GM23338 (cell line): ENCODE data around the gene LIN7C.

Source experiments
- CREB1 ChIP-seq: fragments of 250-450 bp; sonication (Bioruptor Pico); IDR thresholded peaks from 2 replicates; pipeline ENCODE4 v1.5.0; 2020; ENCODE audit warnings: low read depth, mild to moderate bottlenecking, moderate library complexity
- EZH2 ChIP-seq: fragments of 200-600 bp; sonication (generic); IDR thresholded peaks from one replicate; pipeline ENCODE4 v1.8.0; 2017; ENCODE audit warnings: antibody characterized with exemption, mild to moderate bottlenecking, low read depth; ENCODE audit not compliant: unreplicated experiment
- EZH2phosphoT487 ChIP-seq: fragments of 200-600 bp; sonication (generic); IDR thresholded peaks from one replicate; pipeline ENCODE4 v1.8.1; 2018; ENCODE audit warnings: antibody characterized with exemption; ENCODE audit not compliant: unreplicated experiment
- JUNB ChIP-seq: IDR thresholded peaks from one replicate; pipeline ENCODE4 v1.6.1; 2016; ENCODE audit warnings: antibody characterized with exemption; ENCODE audit not compliant: unreplicated experiment
- NANOG ChIP-seq: IDR thresholded peaks from 2 replicates; pipeline ENCODE4 v1.6.1; 2016; ENCODE audit warnings: antibody characterized with exemption, borderline replicate concordance
- POLR2AphosphoS5 ChIP-seq: IDR thresholded peaks from 2 replicates; pipeline ENCODE4 v1.6.1; 2016; ENCODE audit warnings: antibody characterized with exemption, low read depth
- STAT1 ChIP-seq: IDR thresholded peaks from one replicate; pipeline ENCODE4 v1.6.1; 2016; ENCODE audit warnings: antibody characterized with exemption; ENCODE audit not compliant: unreplicated experiment
- ZNF114 ChIP-seq: fragments of 250-450 bp; sonication (Bioruptor Pico); IDR thresholded peaks from 2 replicates; pipeline ENCODE4 v1.5.0; 2020; ENCODE audit warnings: mild to moderate bottlenecking, moderate library complexity
- ZNF331 ChIP-seq: fragments of 250-450 bp; sonication (Bioruptor Pico); IDR thresholded peaks from 2 replicates; pipeline ENCODE4 v1.5.0; 2020; ENCODE audit warnings: low read depth, mild to moderate bottlenecking, moderate library complexity
- TF ChIP-seq, protein P1 (sequence below), 2 experiments: fragments of 200-600 bp in 1 of 2; sonication (generic) in 1 of 2; conservative IDR thresholded peaks; 2 replicates each; pipeline versions ENCODE4 v1.5.1 to v1.6.1; 2016 to 2017; ENCODE audit warnings: antibody characterized with exemption in 2 of 2, low read depth in 2 of 2, mild to moderate bottlenecking in 2 of 2, moderate library complexity in 1 of 2
- TF ChIP-seq, protein P2 (sequence below): IDR thresholded peaks from one replicate; pipeline ENCODE4 v1.6.1; 2018; ENCODE audit warnings: antibody characterized with exemption; ENCODE audit not compliant: unreplicated experiment
- TF ChIP-seq, protein P3 (sequence below): IDR thresholded peaks from 2 replicates; pipeline ENCODE4 v1.6.1; 2016; ENCODE audit warnings: antibody characterized with exemption
- TF ChIP-seq, protein P4 (sequence below): fragments of 250-450 bp; sonication (Bioruptor Pico); IDR thresholded peaks from 2 replicates; pipeline ENCODE4 v1.5.0; 2020; ENCODE audit warnings: mild to moderate bottlenecking, moderate library complexity

DNA sequence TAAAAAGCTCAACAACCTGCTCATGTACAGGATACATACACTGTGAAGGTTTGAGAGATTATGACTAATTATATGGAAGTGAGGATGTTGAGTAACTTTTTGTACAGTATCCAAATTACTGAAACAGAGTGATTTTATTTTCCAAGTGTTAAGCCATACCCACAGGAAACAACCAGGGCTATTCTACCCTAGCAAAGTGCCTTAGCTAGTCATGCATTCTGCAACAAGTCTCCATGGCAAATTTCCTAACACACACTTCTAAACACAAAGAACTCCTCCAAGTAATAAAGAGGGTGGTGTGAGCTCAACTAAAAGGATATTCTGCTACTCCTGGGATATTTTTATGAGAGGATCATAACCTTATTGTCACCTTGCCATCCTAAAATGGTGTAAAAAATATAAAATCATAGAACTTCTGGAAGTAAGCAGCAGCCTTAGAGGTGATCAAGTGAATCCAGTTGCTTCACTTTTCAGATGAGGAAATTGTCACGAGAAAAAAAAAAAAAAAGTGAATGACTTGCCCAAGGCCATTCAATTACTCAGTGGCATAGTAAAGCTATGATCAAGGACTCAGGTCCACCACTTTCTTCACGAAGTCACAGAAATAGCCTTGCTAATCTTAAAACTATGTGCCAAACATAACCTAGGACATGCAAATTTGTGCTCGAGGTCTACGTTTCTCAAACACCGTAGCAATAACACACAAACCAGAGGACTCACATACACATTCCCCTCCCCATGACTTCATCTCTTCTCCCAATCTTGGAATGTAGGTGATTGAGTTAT, 38.2 kb downstream of the LIN7C start:
- TF ChIP-seq JUNB (no peak), EZH2 (no peak), CREB1 (CRISPR knock-in tag) (no peak), POLR2AphosphoS5 (no peak), EZH2phosphoT487 (no peak), ZNF331 (CRISPR knock-in tag) (no peak), NANOG (no peak), ZNF114 (CRISPR knock-in tag) (no peak), STAT1 (no peak)
- TF ChIP-seq, protein P1, sequence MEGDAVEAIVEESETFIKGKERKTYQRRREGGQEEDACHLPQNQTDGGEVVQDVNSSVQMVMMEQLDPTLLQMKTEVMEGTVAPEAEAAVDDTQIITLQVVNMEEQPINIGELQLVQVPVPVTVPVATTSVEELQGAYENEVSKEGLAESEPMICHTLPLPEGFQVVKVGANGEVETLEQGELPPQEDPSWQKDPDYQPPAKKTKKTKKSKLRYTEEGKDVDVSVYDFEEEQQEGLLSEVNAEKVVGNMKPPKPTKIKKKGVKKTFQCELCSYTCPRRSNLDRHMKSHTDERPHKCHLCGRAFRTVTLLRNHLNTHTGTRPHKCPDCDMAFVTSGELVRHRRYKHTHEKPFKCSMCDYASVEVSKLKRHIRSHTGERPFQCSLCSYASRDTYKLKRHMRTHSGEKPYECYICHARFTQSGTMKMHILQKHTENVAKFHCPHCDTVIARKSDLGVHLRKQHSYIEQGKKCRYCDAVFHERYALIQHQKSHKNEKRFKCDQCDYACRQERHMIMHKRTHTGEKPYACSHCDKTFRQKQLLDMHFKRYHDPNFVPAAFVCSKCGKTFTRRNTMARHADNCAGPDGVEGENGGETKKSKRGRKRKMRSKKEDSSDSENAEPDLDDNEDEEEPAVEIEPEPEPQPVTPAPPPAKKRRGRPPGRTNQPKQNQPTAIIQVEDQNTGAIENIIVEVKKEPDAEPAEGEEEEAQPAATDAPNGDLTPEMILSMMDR (conservative IDR thresholded peaks at IDR 0.05; ENCODE audit: low read depth in 2 of 2) = no peak
- TF ChIP-seq, protein P2, sequence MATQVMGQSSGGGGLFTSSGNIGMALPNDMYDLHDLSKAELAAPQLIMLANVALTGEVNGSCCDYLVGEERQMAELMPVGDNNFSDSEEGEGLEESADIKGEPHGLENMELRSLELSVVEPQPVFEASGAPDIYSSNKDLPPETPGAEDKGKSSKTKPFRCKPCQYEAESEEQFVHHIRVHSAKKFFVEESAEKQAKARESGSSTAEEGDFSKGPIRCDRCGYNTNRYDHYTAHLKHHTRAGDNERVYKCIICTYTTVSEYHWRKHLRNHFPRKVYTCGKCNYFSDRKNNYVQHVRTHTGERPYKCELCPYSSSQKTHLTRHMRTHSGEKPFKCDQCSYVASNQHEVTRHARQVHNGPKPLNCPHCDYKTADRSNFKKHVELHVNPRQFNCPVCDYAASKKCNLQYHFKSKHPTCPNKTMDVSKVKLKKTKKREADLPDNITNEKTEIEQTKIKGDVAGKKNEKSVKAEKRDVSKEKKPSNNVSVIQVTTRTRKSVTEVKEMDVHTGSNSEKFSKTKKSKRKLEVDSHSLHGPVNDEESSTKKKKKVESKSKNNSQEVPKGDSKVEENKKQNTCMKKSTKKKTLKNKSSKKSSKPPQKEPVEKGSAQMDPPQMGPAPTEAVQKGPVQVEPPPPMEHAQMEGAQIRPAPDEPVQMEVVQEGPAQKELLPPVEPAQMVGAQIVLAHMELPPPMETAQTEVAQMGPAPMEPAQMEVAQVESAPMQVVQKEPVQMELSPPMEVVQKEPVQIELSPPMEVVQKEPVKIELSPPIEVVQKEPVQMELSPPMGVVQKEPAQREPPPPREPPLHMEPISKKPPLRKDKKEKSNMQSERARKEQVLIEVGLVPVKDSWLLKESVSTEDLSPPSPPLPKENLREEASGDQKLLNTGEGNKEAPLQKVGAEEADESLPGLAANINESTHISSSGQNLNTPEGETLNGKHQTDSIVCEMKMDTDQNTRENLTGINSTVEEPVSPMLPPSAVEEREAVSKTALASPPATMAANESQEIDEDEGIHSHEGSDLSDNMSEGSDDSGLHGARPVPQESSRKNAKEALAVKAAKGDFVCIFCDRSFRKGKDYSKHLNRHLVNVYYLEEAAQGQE = no peak
- TF ChIP-seq, protein P3, sequence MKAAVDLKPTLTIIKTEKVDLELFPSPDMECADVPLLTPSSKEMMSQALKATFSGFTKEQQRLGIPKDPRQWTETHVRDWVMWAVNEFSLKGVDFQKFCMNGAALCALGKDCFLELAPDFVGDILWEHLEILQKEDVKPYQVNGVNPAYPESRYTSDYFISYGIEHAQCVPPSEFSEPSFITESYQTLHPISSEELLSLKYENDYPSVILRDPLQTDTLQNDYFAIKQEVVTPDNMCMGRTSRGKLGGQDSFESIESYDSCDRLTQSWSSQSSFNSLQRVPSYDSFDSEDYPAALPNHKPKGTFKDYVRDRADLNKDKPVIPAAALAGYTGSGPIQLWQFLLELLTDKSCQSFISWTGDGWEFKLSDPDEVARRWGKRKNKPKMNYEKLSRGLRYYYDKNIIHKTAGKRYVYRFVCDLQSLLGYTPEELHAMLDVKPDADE = no peak
- TF ChIP-seq, protein P4, sequence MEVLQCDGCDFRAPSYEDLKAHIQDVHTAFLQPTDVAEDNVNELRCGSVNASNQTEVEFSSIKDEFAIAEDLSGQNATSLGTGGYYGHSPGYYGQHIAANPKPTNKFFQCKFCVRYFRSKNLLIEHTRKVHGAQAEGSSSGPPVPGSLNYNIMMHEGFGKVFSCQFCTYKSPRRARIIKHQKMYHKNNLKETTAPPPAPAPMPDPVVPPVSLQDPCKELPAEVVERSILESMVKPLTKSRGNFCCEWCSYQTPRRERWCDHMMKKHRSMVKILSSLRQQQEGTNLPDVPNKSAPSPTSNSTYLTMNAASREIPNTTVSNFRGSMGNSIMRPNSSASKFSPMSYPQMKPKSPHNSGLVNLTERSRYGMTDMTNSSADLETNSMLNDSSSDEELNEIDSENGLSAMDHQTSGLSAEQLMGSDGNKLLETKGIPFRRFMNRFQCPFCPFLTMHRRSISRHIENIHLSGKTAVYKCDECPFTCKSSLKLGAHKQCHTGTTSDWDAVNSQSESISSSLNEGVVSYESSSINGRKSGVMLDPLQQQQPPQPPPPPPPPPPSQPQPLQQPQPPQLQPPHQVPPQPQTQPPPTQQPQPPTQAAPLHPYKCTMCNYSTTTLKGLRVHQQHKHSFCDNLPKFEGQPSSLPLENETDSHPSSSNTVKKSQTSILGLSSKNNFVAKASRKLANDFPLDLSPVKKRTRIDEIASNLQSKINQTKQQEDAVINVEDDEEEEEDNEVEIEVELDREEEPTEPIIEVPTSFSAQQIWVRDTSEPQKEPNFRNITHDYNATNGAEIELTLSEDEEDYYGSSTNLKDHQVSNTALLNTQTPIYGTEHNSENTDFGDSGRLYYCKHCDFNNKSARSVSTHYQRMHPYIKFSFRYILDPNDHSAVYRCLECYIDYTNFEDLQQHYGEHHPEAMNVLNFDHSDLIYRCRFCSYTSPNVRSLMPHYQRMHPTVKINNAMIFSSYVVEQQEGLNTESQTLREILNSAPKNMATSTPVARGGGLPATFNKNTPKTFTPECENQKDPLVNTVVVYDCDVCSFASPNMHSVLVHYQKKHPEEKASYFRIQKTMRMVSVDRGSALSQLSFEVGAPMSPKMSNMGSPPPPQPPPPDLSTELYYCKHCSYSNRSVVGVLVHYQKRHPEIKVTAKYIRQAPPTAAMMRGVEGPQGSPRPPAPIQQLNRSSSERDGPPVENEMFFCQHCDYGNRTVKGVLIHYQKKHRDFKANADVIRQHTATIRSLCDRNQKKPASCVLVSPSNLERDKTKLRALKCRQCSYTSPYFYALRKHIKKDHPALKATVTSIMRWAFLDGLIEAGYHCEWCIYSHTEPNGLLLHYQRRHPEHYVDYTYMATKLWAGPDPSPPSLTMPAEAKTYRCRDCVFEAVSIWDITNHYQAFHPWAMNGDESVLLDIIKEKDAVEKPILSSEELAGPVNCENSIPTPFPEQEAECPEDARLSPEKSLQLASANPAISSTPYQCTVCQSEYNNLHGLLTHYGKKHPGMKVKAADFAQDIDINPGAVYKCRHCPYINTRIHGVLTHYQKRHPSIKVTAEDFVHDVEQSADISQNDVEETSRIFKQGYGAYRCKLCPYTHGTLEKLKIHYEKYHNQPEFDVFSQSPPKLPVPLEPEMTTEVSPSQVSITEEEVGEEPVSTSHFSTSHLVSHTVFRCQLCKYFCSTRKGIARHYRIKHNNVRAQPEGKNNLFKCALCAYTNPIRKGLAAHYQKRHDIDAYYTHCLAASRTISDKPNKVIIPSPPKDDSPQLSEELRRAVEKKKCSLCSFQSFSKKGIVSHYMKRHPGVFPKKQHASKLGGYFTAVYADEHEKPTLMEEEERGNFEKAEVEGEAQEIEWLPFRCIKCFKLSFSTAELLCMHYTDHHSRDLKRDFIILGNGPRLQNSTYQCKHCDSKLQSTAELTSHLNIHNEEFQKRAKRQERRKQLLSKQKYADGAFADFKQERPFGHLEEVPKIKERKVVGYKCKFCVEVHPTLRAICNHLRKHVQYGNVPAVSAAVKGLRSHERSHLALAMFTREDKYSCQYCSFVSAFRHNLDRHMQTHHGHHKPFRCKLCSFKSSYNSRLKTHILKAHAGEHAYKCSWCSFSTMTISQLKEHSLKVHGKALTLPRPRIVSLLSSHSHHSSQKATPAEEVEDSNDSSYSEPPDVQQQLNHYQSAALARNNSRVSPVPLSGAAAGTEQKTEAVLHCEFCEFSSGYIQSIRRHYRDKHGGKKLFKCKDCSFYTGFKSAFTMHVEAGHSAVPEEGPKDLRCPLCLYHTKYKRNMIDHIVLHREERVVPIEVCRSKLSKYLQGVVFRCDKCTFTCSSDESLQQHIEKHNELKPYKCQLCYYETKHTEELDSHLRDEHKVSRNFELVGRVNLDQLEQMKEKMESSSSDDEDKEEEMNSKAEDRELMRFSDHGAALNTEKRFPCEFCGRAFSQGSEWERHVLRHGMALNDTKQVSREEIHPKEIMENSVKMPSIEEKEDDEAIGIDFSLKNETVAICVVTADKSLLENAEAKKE = no peak
